BLaER1 treated with 17β-estradiol and CSF1 and Interleukin-3, amounts not matched to agents 10 nM and 100 nM (cell line): ENCODE results near the gene SYTL3.

Source experiments
- H3K27ac ChIP-seq, 11 experiments: shearing (Covaris generic); formaldehyde crosslinking; 2 replicates each; pipeline ENCODE4 v1.8.1; 2022
- H3K27me3 ChIP-seq, 11 experiments: shearing (Covaris generic); formaldehyde crosslinking; 2 replicates each; pipeline ENCODE4 v1.8.1; 2022
- H3K36me3 ChIP-seq, 11 experiments: shearing (Covaris generic); formaldehyde crosslinking; 2 replicates each; pipeline ENCODE4 v1.8.1; 2022
- H3K4me1 ChIP-seq, 10 experiments: shearing (Covaris generic); formaldehyde crosslinking; 2 replicates each; pipeline ENCODE4 v1.8.1; 2022
- H3K4me2 ChIP-seq, 11 experiments: shearing (Covaris generic); formaldehyde crosslinking; 2 replicates each; pipeline ENCODE4 v1.8.1; 2022
- H3K4me3 ChIP-seq, 10 experiments: shearing (Covaris generic); formaldehyde crosslinking; 2 replicates each; pipeline ENCODE4 v1.8.1; 2022
- H3K9ac ChIP-seq, 11 experiments: shearing (Covaris generic); formaldehyde crosslinking; 2 replicates each; pipeline ENCODE4 v1.8.1; 2022
- H3K9me3 ChIP-seq, 11 experiments: shearing (Covaris generic); formaldehyde crosslinking; replicated peaks in 1 of 11; 2 replicates each; pipeline ENCODE4 v1.8.1; 2022
- H4K20me1 ChIP-seq, 11 experiments: shearing (Covaris generic); formaldehyde crosslinking; 2 replicates each; pipeline ENCODE4 v1.8.1; 2022
- Cebpa-rat ChIP-seq, 11 experiments: shearing (Covaris generic); IDR thresholded peaks; 2 replicates each; pipeline ENCODE4 v1.8.1; 2022

SYTL3 gene

DNA sequence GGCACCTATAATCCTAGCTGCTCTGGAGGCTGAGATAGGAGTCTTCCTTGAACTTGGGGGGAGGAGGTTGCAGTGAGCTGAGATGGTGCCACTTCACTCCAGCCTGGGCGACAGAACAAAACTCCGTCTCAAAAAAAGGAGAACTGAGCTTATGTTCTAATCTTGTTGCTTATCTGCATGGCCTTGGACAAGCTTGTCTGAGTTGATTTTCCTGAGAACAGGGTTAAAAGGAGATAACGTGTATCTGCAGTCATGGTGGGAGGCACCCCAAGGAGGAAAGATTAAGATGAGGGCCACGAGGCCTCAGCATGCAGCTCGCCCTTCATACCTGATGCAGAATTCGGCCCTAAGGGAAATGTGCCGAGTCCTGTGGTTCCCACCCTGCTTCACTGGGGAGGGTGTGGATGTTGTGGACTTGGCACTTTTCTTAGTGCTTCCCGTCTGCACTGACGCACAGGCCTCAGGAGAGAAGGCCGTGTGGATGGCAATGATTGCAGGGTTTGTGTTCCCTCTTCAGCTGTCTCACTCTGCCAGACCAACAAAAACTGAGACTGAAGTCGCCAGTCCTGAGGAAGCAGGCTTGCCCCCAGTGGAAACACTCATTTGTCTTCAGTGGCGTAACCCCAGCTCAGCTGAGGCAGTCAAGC is 113.1 kb downstream of the SYTL3 start:
- peaks cover 29 to 59% (median 40%) of the 10 kb centered on the region in 11 experiments for H3K36me3 ChIP-seq
- peaks cover 11 to 47% (median 18%) of the 10 kb centered on the region in 11 experiments; a peak in 20 of 22 replicates for H4K20me1 ChIP-seq
- peak overlapping the region; percentile 37 to 84 (median 66) for H3K4me2 ChIP-seq
- H3K27me3 ChIP-seq, result no peaks in the 10 kb centered on the region
- H3K4me3 ChIP-seq, result no peak overlapping the region
- H3K9ac ChIP-seq, result peak overlapping the region in 5 of 11 experiments; percentile 2 to 59 (median 44); a peak in 7 of 22 replicates
- no peaks in the 10 kb centered on the region for H3K9me3 ChIP-seq
- H3K4me1 ChIP-seq, result peaks cover 76 to 100% (median 93%) of the 10 kb centered on the region in 10 experiments
- no peak for TF ChIP-seq Cebpa-rat (IDR thresholded peaks at IDR 0.05)
- peak overlapping the region in 10 of 11 experiments; percentile 15 to 56 (median 32); a peak in 17 of 22 replicates for H3K27ac ChIP-seq

GRCh38 chr6:158763434-158764182 is 113.8 kb downstream of the SYTL3 start:
- H3K4me3 ChIP-seq, result no peak overlapping the region

DNA sequence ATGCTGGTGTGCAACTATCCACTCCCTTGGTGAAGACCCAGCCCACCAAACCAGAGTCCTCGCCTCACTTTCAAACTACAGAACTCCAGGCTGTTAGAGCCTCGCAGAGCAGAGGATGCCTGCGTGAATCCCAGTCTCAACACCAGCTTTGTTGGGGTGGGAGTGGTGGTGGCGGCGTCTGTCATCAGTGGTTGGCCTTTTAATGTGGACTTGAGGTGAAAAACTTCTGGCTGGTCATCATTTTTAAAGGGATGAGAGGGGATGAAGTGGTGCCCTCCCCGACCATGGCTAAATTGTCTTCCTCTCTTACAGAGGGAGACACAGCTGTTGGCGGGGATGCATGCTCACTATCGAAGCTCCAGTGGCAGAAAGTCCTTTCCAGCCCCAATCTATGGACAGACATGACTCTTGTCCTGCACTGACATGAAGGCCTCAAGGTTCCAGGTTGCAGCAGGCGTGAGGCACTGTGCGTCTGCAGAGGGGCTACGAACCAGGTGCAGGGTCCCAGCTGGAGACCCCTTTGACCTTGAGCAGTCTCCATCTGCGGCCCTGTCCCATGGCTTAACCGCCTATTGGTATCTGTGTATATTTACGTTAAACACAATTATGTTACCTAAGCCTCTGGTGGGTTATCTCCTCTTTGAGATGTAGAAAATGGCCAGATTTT is 114.5 kb downstream of the SYTL3 start:
- no peaks in the 10 kb centered on the region for H3K9me3 ChIP-seq
- no peak overlapping the region for H3K4me3 ChIP-seq
- H3K27ac ChIP-seq, result peak overlapping the region in 4 of 11 experiments; percentile 17 to 56 (median 40); a peak in 5 of 22 replicates
- TF ChIP-seq Cebpa-rat (IDR thresholded peaks at IDR 0.05), result no peak
- H4K20me1 ChIP-seq, result peaks cover 24 to 61% (median 32%) of the 10 kb centered on the region in 11 experiments; a peak in 21 of 22 replicates
- H3K4me2 ChIP-seq, result peak overlapping the region; percentile 37 to 84 (median 66)
- no peaks in the 10 kb centered on the region for H3K27me3 ChIP-seq
- peaks cover 43 to 67% (median 54%) of the 10 kb centered on the region in 11 experiments for H3K36me3 ChIP-seq
- H3K9ac ChIP-seq, result peak overlapping the region in 5 of 11 experiments; percentile 2 to 49 (median 16); a peak in 3 of 22 replicates
- peaks cover 86 to 100% (median 98%) of the 10 kb centered on the region in 10 experiments for H3K4me1 ChIP-seq

More at GRCh38 chr6:158763434-158764182, 113.8 kb downstream of the SYTL3 start:
- no peaks in the 10 kb centered on the region for H3K27me3 ChIP-seq
- peak overlapping the region in 9 of 11 experiments; percentile 15 to 56 (median 31); a peak in 17 of 22 replicates for H3K27ac ChIP-seq
- no peak for TF ChIP-seq Cebpa-rat (IDR thresholded peaks at IDR 0.05)
- peaks cover 83 to 100% (median 97%) of the 10 kb centered on the region in 10 experiments for H3K4me1 ChIP-seq
- peak overlapping the region; percentile 37 to 84 (median 66) for H3K4me2 ChIP-seq
- peaks cover 36 to 66% (median 47%) of the 10 kb centered on the region in 11 experiments for H3K36me3 ChIP-seq
- peaks cover 18 to 54% (median 25%) of the 10 kb centered on the region in 11 experiments; a peak in 20 of 22 replicates for H4K20me1 ChIP-seq
- no peaks in the 10 kb centered on the region for H3K9me3 ChIP-seq
- H3K9ac ChIP-seq, result peak overlapping the region in 6 of 11 experiments; percentile 2 to 59 (median 30); a peak in 9 of 22 replicates

DNA sequence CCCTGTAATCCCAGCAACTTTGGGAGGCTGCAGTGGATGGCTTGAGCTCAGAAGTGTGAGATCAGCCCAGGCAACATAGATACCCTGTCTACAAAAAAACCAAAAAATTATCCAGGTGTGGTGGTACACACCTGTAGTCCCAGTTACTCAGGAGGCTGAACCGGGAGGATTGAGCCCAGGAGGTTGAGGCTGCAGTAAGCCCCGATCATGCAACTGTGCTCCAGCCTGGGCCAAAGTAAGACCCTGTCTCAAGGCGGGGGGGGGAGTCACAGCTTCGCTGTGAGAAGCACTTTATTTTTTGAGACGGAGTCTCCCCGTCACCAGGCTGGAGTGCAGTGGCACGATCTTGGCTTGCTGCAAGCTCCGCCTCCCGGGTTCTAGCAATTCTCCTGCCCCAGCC is 115.1 kb downstream of the SYTL3 start:
- TF ChIP-seq Cebpa-rat (IDR thresholded peaks at IDR 0.05), result no peak
- H3K27ac ChIP-seq, result no peak overlapping the region
- H3K36me3 ChIP-seq, result peaks cover 49 to 73% (median 61%) of the 10 kb centered on the region in 11 experiments

DNA sequence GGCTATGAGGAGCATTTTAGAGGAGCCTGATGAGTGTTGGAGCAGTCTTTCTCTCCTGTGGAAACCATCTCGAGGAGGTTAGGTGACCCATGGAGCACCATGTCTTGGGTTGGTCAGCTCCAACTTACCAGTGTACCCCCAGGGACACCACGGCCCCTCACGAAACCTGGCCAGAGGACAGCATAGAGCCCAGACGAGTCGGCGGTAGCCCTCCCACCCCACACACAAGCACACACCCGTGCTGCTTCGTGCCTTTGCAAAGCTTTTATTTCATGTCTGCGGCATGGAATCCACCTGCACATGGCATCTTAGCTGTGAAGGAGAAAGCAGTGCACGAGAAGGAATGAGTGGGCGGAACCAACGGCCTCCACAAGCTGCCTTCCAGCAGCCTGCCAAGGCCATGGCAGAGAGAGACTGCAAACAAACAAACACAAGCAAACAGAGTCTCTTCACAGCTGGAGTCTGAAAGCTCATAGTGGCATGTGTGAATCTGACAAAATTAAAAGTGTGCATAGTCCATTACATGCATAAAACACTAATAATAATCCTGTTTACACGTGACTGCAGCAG is 115.7 kb downstream of the SYTL3 start:
- Histone ChIP-seq H3K27me3 (no peaks in the 10 kb centered on the region), H3K9ac (no peak overlapping the region), H3K9me3 (no peaks in the 10 kb centered on the region), H3K4me2 (peak overlapping the region in 3 of 11 experiments; percentile 62 to 72 (median 66); a peak in 3 of 22 replicates), H3K4me3 (no peak overlapping the region), H3K4me1 (peaks cover 83 to 100% (median 98%) of the 10 kb centered on the region in 10 experiments), H4K20me1 (peaks cover 34 to 74% (median 43%) of the 10 kb centered on the region in 11 experiments; a peak in 21 of 22 replicates), H3K36me3 (peaks cover 56 to 80% (median 67%) of the 10 kb centered on the region in 11 experiments), H3K27ac (no peak overlapping the region)
- TF ChIP-seq Cebpa-rat (IDR thresholded peaks at IDR 0.05), result no peak

More for the DNA sequence above, 115.1 kb downstream of the SYTL3 start:
- H3K4me2 ChIP-seq, result peak overlapping the region in 10 of 11 experiments; percentile 37 to 84 (median 65); a peak in 18 of 22 replicates
- peaks cover 30 to 68% (median 38%) of the 10 kb centered on the region in 11 experiments; a peak in 21 of 22 replicates for H4K20me1 ChIP-seq
- no peaks in the 10 kb centered on the region for H3K27me3 ChIP-seq
- H3K4me1 ChIP-seq, result peaks cover 84 to 100% (median 98%) of the 10 kb centered on the region in 10 experiments
- H3K9me3 ChIP-seq, result no peaks in the 10 kb centered on the region
- H3K9ac ChIP-seq, result no peak overlapping the region
- no peak overlapping the region for H3K4me3 ChIP-seq

DNA sequence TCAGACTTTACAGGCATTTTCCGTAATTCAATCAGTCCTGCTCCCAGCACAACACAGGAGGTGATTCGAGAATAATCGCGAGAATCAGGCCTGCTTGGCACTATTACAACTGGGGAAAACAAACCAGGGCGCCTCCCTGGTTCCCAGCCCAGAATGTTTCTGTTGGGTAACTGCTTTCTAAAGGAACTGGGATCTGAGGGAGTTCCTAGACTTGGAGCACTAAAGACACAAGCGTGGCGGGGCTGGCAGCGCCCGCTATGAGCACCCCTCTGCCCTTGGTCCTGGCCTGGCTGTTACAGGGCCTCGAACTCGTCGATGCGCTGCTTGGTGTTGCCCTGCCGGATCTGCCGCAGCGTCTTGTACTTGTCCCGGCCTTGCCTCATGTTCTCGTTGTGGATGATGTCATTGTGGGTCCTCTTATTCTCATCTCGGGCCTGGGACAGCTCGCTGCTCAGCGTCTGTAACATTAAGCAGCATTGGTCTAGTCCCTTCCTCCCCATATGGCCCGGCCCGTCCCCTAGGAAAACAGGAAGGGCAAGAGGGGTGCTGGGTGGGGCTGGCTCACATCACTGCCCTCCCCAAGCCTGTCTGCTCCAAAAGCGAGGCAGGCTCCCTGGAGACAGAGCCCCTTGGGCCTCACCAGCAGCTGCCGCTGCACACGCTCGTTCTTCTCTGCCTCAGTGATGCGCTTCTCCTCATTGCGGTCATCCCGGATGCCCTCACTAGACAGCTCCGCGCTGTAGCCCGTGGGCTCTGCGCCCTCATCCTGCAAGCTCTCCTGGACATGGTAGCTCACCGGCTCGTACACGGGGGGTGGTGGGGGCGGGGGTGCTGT is 117.0 kb downstream of the SYTL3 start:
- Histone ChIP-seq H3K27me3 (no peaks in the 10 kb centered on the region), H3K36me3 (peaks cover 69 to 88% (median 80%) of the 10 kb centered on the region in 11 experiments), H4K20me1 (peaks cover 46 to 82% (median 55%) of the 10 kb centered on the region in 11 experiments; a peak in 21 of 22 replicates)

GRCh38 chr6:158767709-158768108 is 117.9 kb downstream of the SYTL3 start:
- TF ChIP-seq Cebpa-rat (IDR thresholded peaks at IDR 0.05), result no peak
- peaks cover 53 to 90% (median 64%) of the 10 kb centered on the region in 11 experiments; a peak in 21 of 22 replicates for H4K20me1 ChIP-seq
- H3K4me1 ChIP-seq, result peaks cover 83 to 100% (median 98%) of the 10 kb centered on the region in 10 experiments
- no peaks in the 10 kb centered on the region for H3K27me3 ChIP-seq
- H3K27ac ChIP-seq, result peak overlapping the region in 8 of 11 experiments; percentile 36 to 79 (median 60); a peak in 13 of 22 replicates
- peaks cover 77 to 92% (median 88%) of the 10 kb centered on the region in 11 experiments for H3K36me3 ChIP-seq
- H3K9ac ChIP-seq, result peak overlapping the region in 8 of 11 experiments; percentile 39 to 73 (median 53); a peak in 12 of 22 replicates
- H3K4me3 ChIP-seq, result peak overlapping the region in 4 of 10 experiments; percentile 15 to 28 (median 20); a peak in 4 of 20 replicates
- H3K9me3 ChIP-seq, result no peaks in the 10 kb centered on the region
- H3K4me2 ChIP-seq, result peak overlapping the region; percentile 60 to 86 (median 76)

More for the DNA sequence above, 117.0 kb downstream of the SYTL3 start:
- Histone ChIP-seq H3K9ac (peak overlapping the region in 8 of 11 experiments; percentile 39 to 73 (median 53); a peak in 14 of 22 replicates), H3K4me2 (peak overlapping the region; percentile 60 to 86 (median 76)), H3K9me3 (no peaks in the 10 kb centered on the region), H3K4me3 (peak overlapping the region in 3 of 10 experiments; percentile 15 to 21 (median 18); a peak in 2 of 20 replicates), H3K27ac (peak overlapping the region in 8 of 11 experiments; percentile 36 to 79 (median 60); a peak in 17 of 22 replicates), H3K4me1 (peaks cover 83 to 100% (median 98%) of the 10 kb centered on the region in 10 experiments)
- no peak for TF ChIP-seq Cebpa-rat (IDR thresholded peaks at IDR 0.05)
